ENCODE results near the gene MAPK8. TPM values are rescaled to one million over a fixed set of nuclear protein-coding genes. Genes with fewer than 3 reads are reported as not detected.
A peak's percentile ranks its signal among the peaks of the same experiment; 100 is the strongest.

MAPK8 gene
- total and polyA plus RNA-seq, 9 of the 15 experiments (the other 6 are each of a cell fraction or from before 2014, with no cell fraction given): 6.4 to 159 (median 71.0) TPM

GRCh38 chr10:48290286-48290685, 16.2 kb upstream of the MAPK8 start (continued):
- TF ChIP-seq REST (IDR thresholded peaks at IDR 0.05; ENCODE audit: borderline replicate concordance) (no peak), REST (CRISPR knock-in tag; IDR thresholded peaks at IDR 0.05; ENCODE audit: low read depth) (no peak), ZNF398 (CRISPR knock-in tag; IDR thresholded peaks at IDR 0.05) (no peak), RBBP5 (IDR thresholded peaks at IDR 0.05; ENCODE audit: borderline replicate concordance, insufficient read depth, low read length, poor library complexity, severe bottlenecking) (peak; percentile 30), PHB (CRISPR knock-in tag; IDR thresholded peaks at IDR 0.05) (no peak), MTF1 (CRISPR knock-in tag; IDR thresholded peaks at IDR 0.05; ENCODE audit: borderline replicate concordance) (no peak)

Measured in K562 (cell line).